Stimulated activated CD4-positive, alpha-beta T cell treated with anti-CD3 and anti-CD28 coated beads, Interleukin-1b, Interleukin-23, amount 100 ng/mL, for 4 hours (primary cell): ENCODE measurements around the gene OR14K1.
"Not testable (repeated sequence)": the region's sequence is repeated elsewhere in the genome, so short reads cannot be mapped to it uniquely, and the experiment has no call there.

Experiments
- DNase-seq, 2 donors: peaks; one replicate each; pipeline ENCODE4 v3.0.0-alpha.2; 2020; ENCODE audit warnings: low read depth in 2 of 2

Gene OR14K1

GRCh38 chr1:247738315-247738714 lies at the start of gene OR14K1:
TSS of gene OR14K1 (plus strand) at chr1:247738615. CDS start at chr1:247738615, 0 bp downstream.
- DNase-seq, result no peak

GRCh38 chr1:247701338-247701737 lies 37.1 kb upstream of the OR14K1 start:
- DNase-seq, result no peak

GRCh38 chr1:247710681-247711080 lies 27.7 kb upstream of the OR14K1 start:
- not testable (repeated sequence) for DNase-seq

GRCh38 chr1:247713753-247714152 lies 24.7 kb upstream of the OR14K1 start:
- no peak for DNase-seq

- DNase-seq, result no peak
Observed at GRCh38 chr1:247716546-247716945, 21.9 kb upstream of the OR14K1 start, which contains the start of gene OR6F1. TSS of gene OR6F1 (minus strand) at chr1:247716646. CDS start at chr1:247712755, 3,891 bp downstream.

- no peak for DNase-seq
Observed at GRCh38 chr1:247721222-247721621, 17.2 kb upstream of the OR14K1 start.

GRCh38 chr1:247740721-247741120 lies 2.3 kb downstream of the OR14K1 start:
- DNase-seq, result no peak

GRCh38 chr1:247741756-247742155 lies 3.3 kb downstream of the OR14K1 start:
- DNase-seq, result no peak

- DNase-seq, result not testable (repeated sequence)
Observed at GRCh38 chr1:247742215-247742760, 3.9 kb downstream of the OR14K1 start.

GRCh38 chr1:247746391-247746935 lies 8.0 kb downstream of the OR14K1 start:
- DNase-seq, result no peak

GRCh38 chr1:247747616-247748015 lies 9.2 kb downstream of the OR14K1 start:
- DNase-seq, result no peak

- no peak for DNase-seq
Observed at GRCh38 chr1:247748041-247748440, 9.6 kb downstream of the OR14K1 start, which contains the start of gene OR14A2. TSS of gene OR14A2 (minus strand) at chr1:247748141.

GRCh38 chr1:247749870-247750269 lies 11.5 kb downstream of the OR14K1 start:
- DNase-seq, result no peak

- DNase-seq, result not testable (repeated sequence)
Observed at GRCh38 chr1:247754311-247754710, 15.9 kb downstream of the OR14K1 start.

GRCh38 chr1:247760456-247760855 lies 22.0 kb downstream of the OR14K1 start, which contains the start of gene OR1C1:
TSS of gene OR1C1 (minus strand) at chr1:247760556. CDS start at chr1:247758406, 2,150 bp downstream.
- DNase-seq, result no peak

- DNase-seq, result no peak
Observed at GRCh38 chr1:247769603-247770002, 31.2 kb downstream of the OR14K1 start.
